NK-92 treated with Interleukin-12 subunit alpha and Interleukin-12 subunit beta, amount 100 ng/mL, for 24 hours (cell line): ENCODE measurements around the gene ANK2.

Experiments
- DNase-seq: peaks from one replicate; lab custom pipeline; 2025; lab: John Stamatoyannopoulos, UW

ANK2 gene

DNA sequence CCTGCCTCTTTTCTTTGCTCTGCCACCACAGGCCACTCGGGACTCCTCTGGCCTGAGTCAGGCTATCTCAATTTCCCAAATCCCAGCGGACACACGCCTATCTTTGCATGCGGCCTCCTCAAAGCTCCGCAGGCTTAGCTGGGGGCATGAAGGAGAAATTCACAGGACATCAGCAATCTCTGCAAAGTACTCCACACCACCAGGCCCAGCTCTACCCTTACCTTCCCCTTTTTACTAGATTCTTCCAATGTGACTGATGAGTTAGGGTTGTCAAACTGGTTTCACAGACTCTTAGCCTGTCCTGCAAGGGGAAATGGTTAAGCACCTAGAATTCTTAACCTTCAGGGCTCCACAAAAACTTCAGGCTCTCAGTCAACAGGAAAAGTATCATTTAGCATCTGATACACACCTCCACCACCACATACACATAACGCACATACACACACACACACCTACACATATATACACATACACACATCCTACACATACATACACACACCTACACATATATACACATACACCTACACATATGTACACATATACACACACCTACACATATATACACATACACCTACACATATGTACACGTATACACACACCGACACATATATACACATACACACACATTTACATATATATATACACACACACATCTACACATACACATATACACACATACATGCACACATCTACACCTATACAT is 349.1 kb downstream of the ANK2 start:
- no peak for DNase-seq

DNA sequence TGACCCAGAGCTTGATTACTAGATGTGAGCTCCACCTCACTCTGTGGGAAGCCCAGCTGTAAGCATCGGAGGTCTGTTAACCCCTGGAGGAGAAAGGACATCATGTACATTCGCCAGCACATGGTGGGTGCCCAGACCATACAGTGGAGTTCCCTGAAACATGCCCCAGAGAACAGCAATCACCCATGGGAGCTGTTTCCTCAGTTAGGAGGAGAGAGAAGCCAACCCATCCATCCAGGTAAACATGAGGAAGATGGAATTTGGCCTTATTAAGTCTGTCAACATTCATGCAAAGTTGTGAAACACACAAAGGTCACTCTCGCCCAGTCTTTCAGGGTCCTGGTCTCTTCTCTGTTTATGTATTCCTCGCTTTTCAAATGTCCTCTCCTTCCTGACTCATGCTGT is 354.7 kb downstream of the ANK2 start:
- no peak for DNase-seq

DNA sequence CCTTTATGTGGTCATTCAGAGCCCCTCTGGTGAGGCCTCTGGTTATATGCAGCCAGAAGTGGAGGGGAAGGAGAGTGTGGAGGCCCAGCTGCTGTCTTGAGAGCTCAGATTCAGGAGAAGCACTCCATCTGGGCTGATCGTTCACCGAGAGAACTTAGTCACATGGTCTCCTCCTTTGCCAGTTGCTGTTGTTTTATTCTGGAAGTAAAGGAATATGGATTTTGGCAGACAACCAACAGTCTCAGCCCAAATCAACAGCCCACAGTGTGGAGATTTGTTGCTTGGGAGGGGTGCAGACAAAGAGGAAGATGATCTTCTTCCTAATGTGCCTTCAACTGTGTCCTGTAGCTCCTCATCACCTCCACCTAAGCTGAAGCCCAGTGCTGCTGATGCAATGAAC is 355.4 kb downstream of the ANK2 start:
- no peak for DNase-seq

DNA sequence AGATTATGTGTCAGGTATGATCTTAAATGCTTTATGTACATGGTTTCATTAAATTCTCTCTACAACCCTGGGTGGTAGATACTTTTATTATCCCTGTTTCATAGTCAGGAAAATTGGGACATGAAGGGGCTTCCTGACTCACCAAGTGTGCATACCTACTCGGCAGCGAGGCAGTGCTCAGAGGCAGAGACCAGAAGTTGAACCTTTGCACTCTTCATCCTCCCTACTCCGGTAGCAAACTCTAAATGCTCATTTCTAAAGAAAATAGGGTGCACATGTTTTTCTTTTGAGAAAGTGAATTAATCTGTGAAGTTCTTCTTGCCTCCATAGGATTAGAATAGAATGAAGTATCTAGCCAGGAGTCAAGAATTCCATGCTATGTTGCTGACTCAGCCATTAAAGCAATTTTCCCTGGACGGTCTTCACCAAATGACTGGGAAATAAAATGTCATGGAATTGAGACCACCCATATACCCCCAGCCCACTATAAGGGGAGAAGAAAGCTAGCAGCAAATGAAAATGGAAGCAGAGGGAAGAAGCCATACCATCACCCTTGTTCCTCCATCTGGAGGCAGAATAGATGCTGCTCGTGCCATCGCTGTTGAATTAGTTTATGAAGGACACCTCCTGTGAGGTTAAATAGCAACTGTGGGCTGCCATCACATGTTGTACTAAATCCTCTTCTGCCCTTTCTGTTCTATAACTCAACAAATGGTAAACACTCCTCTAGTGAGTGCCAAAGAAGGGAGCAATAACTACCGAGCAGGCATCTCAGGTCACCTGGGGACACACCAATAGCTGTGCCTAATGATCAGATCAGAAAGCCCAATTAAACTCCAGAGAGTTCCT is 356.6 kb downstream of the ANK2 start:
- no peak for DNase-seq

DNA sequence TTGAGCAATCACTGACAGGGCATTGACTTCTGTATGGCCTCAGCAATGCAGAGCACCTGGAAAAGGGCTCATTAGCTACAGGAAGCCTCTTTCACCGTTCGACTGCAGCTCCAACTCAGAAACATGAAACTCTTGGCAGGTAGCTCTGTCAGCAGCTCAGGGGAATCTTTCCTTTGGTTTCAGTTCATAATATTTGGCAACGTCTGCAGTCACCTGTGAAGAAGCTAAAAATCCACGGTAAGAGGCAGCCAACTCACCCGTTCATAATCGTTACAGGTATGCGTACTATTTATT is 357.2 kb downstream of the ANK2 start:
- DNase-seq = no peak

DNA sequence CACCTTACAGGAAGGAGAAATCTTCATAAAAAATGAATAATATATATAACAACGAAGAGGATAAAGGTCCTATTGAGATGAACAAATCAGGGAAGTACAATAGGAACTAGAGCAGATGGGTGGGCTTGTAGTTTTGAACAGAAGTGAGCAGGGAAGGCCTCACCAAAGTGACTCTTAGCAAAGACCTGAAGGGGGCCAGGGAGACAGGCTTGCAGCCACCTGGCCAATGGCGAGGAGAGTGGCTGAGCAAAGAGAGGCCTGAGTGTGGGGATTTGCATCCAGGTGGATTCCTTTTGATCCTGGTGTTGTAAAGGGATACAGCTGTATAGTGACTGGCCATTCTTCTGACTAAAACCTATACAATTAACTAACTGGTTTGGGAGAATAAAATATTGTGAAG is 358.0 kb downstream of the ANK2 start:
- DNase-seq = no peak

DNA sequence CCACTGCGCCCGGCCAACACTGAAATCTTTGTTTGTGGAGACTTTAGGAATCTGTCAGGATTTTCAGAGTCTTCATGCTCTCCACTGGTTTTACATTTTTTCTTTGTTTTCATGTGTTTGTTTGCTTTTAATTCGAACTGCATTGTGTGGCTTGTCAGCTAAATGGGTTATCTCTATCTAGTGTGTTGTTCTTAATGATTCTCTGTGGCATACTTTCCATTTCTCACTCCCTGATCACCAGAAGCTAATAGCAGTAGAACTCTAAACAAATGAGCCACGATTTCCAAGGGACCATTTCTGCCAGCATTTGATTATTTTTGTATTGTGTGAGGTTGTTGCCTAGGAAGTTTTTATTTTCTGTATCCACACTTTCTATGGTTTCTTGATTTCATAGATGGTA is 359.7 kb downstream of the ANK2 start:
- DNase-seq = no peak

DNA sequence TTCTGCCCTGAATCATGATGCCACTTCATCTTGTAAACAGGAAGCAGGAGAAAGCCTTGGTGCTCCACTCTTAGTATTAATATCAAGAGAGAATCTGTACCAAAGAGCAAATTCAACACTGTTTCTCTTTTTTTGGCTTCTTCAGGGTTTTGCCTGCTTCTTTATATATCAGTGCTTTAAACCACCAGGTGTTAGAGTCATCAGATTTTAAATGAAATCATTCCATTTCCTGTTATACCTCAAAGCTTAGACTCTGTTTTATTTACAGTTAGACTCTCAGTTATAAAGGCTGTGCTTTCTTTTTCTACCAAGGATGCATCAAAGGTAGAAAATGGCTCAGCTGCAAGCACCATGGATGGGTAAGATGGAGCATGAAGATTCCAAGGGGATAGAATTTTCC is 361.2 kb downstream of the ANK2 start:
- no peak for DNase-seq

DNA sequence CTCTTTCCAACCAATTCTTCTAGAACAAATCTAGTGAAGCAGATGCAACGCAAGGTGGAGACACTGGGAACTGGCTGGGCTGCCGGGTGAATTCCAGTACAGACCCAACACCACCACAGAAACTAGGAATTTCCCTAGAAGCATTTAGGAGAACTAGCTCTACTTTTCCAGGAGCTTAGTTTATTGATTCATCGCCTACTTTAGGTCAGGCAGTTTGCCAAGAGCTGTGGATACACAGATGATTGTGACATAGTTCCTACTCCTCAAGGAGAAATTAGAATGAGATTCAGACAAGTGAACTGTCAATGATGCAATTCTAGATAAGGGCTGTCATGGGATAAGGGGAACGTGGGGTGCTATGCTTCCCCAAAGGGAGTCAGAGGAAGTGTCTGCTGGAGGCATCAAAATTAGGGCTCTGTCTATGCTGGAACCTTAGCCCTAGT is 362.1 kb downstream of the ANK2 start:
- DNase-seq = no peak

DNA sequence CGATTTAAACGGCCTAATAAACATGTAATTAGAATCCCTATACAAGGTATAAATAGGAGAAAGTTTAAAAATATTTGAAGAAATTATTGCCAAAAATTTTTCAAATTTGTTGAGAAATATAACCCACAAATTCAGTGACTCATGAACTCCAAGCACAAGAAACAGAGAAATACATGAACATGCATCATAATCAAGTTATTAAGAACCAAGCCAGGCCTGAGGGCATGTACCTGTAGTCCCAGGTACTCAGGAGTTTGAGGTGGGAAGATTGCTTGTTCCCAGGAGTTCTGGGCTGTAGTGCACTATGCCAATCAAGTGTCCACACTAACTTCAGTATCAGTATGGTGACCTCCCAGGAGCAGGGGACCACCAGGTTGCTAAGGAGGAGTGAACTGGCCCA is 370.2 kb downstream of the ANK2 start:
- DNase-seq = no peak

DNA sequence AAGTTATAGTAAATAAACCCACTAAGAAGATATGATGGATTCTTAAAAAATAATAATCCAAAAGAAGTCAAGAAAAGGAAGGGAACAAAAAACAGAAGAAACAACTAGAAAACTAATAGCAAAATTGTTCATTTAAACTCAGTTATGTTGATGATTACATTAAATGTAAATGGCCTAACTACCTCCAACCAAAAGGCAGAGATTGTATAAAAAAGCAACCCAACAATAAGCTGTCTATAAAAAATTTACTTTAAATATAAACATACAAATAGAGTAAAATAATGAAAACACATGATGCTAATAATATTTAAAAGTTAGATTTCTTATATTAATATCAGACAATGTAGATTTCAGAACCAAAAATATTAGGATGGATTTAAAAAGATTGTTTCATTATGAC is 371.5 kb downstream of the ANK2 start:
- no peak for DNase-seq

DNA sequence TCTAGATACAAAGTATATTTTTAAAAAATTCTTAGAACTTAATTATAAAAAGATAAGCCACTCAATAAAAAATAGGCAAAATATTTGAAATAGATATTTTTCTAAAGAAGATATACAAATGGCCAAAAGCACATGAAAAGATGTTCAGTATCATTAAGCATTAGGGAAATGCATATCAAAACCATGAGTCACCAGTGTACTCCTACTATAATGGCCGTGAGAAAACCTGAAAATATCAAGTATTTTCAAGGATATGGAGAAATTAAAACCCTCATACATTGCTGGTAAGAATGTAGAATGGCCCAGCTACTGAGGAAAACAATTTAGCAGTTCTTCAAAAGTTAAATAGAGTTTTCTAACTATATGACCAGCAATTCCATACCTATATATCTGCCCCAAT is 374.2 kb downstream of the ANK2 start:
- no peak for DNase-seq

DNA sequence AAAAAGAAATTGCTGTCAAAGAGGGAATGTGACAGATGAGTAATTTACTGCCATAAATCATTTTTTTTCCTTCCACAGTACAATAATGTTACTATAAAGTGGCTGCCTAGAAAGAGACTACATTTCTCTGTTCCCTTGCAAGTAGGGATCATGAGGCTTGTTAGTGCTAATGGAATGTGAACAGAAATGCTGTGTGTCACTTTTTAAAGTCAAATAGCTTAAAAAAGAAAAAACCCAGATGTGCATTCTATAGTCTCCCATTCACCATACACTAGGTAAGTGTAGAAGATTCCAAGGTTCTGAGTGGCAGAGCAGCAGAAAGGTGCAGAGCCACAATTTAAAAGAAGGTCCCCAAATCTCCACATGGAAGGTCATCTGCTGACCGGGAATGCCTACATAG is 383.7 kb downstream of the ANK2 start:
- no peak for DNase-seq
